Esophagus muscularis mucosa (tissue), 3 donors: ENCODE results near the gene AHRR.

Experiments
- CTCF ChIP-seq, 3 experiments: fragments of 200-600 bp in 2 of 3; fragments of 450-650 bp in 1 of 3; sonication (generic) in 2 of 3; IDR thresholded peaks; one replicate each; pipeline ENCODE4 v1.5.1; 2017 to 2019; ENCODE audit warnings: antibody characterized with exemption in 3 of 3, mild to moderate bottlenecking in 2 of 3, moderate library complexity in 1 of 3
- POLR2A ChIP-seq: fragments of 450-650 bp; IDR thresholded peaks from one replicate; pipeline ENCODE4 v1.6.1; 2017; ENCODE audit warnings: antibody characterized with exemption, moderate library complexity, mild to moderate bottlenecking, low read depth
- POLR2AphosphoS5 ChIP-seq, 2 donors: sonication (generic); formaldehyde crosslinking; IDR thresholded peaks; one replicate each; pipeline ENCODE4 v1.6.1; 2017; ENCODE audit warnings: antibody characterized with exemption in 2 of 2

GRCh38 chr5:386432-387341 is 65.2 kb downstream of the AHRR start:
- TF ChIP-seq CTCF (IDR thresholded peaks at IDR 0.05) (no peak), POLR2AphosphoS5 (IDR thresholded peaks at IDR 0.05) (no peak), POLR2A (no peak)
